Measurements from ENCODE around the gene OR2D2. TPM values are rescaled to one million over a fixed set of nuclear protein-coding genes. Genes with fewer than 3 reads are reported as not detected.
"Not testable (repeated sequence)": the region's sequence is repeated elsewhere in the genome, so short reads cannot be mapped to it uniquely, and the experiment has no call there.

OR2D2 gene
- total and polyA plus RNA-seq, 2 experiments from 2014 or later = 0.24 TPM

- TF ChIP-seq CTCF (conservative IDR thresholded peaks at IDR 0.05; ENCODE audit: low read depth in 2 of 2) (no peak), POLR2AphosphoS5 (IDR thresholded peaks at IDR 0.05; ENCODE audit: low read depth) (no peak)
Measured at GRCh38 chr11:6889835-6890234, 2.5 kb downstream of the OR2D2 start (continued).

GRCh38 chr11:6888830-6889229 lies 3.5 kb downstream of the OR2D2 start:
- Histone ChIP-seq H2AFZ (no peak overlapping the region), H3F3A (replicated peaks; ENCODE audit: low read depth) (no peaks in the 10 kb centered on the region), H3K4me2 (no peak overlapping the region), H3K9me2 (ENCODE audit: insufficient read depth) (no peaks in the 10 kb centered on the region), H3K4me3 (no peak overlapping the region), H3K4me1 (ENCODE audit: insufficient read depth) (peaks cover 2% of the 10 kb centered on the region; the same call in 1 of the 2 replicates), H3K79me2 (replicated peaks; ENCODE audit: insufficient read depth) (no peaks in the 10 kb centered on the region), H3K27ac (ENCODE audit: low read depth) (no peak overlapping the region), H3K27me3 (ENCODE audit: insufficient read depth) (no peaks in the 10 kb centered on the region), H3K36me3 (ENCODE audit: insufficient read depth) (no peaks in the 10 kb centered on the region), H4K20me1 (replicated peaks; ENCODE audit: insufficient read depth) (no peaks in the 10 kb centered on the region)
- Mint-ChIP-seq H3K27me3 (ENCODE audit: insufficient read depth, low read depth, poor library complexity) (no peaks in the 10 kb centered on the region), H3K36me3 (ENCODE audit: low read depth) (no peaks in the 10 kb centered on the region), H3K4me1 (no peaks in the 10 kb centered on the region), H3K4me3 (no peak overlapping the region), H3K27ac (no peak overlapping the region), H3K9me3 (no peaks in the 10 kb centered on the region; the same call in 1 of the 3 replicates)
- no peak for TF ChIP-seq CTCF (conservative IDR thresholded peaks at IDR 0.05; ENCODE audit: low read depth in 2 of 2)
- TF ChIP-seq EZH2 (IDR thresholded peaks at IDR 0.05; ENCODE audit: low read depth, unreplicated experiment) = no peak
- TF ChIP-seq EZH2phosphoT487 (IDR thresholded peaks at IDR 0.05; ENCODE audit: unreplicated experiment) = no peak
- no peak for DNase-seq (ENCODE audit: low spot score)
- no peak for ATAC-seq

- H3K27me3 Mint-ChIP-seq (ENCODE audit: insufficient read depth, low read depth, poor library complexity); H3K27ac Mint-ChIP-seq; H3K79me2 ChIP-seq (replicated peaks; ENCODE audit: insufficient read depth); ATAC-seq; H4K20me1 ChIP-seq (replicated peaks; ENCODE audit: insufficient read depth); H3K27me3 ChIP-seq (ENCODE audit: insufficient read depth); H2AFZ ChIP-seq; H3K9me3 Mint-ChIP-seq; H3K36me3 ChIP-seq (ENCODE audit: insufficient read depth); DNase-seq (ENCODE audit: low spot score); H3K36me3 Mint-ChIP-seq (ENCODE audit: low read depth); H3K4me3 ChIP-seq; H3K4me2 ChIP-seq; H3K9me2 ChIP-seq (ENCODE audit: insufficient read depth); H3K4me3 Mint-ChIP-seq; H3K27ac ChIP-seq (ENCODE audit: low read depth); H3F3A ChIP-seq (replicated peaks; ENCODE audit: low read depth); H3K4me1 ChIP-seq (ENCODE audit: insufficient read depth); H3K4me1 Mint-ChIP-seq: not testable (repeated sequence)
Measured at GRCh38 chr11:6887711-6888110, 4.6 kb downstream of the OR2D2 start.

- Mint-ChIP-seq H3K27ac (no peak overlapping the region), H3K9me3 (no peaks in the 10 kb centered on the region; the same call in 1 of the 3 replicates), H3K4me1 (no peaks in the 10 kb centered on the region), H3K27me3 (ENCODE audit: insufficient read depth, low read depth, poor library complexity) (no peaks in the 10 kb centered on the region), H3K36me3 (ENCODE audit: low read depth) (no peaks in the 10 kb centered on the region), H3K4me3 (no peak overlapping the region)
- Histone ChIP-seq H3K79me2 (replicated peaks; ENCODE audit: insufficient read depth) (no peaks in the 10 kb centered on the region), H4K20me1 (replicated peaks; ENCODE audit: insufficient read depth) (no peaks in the 10 kb centered on the region), H3K9me2 (ENCODE audit: insufficient read depth) (no peaks in the 10 kb centered on the region), H3K4me1 (ENCODE audit: insufficient read depth) (peaks cover 4% of the 10 kb centered on the region; the same call in 1 of the 2 replicates), H3K36me3 (ENCODE audit: insufficient read depth) (no peaks in the 10 kb centered on the region), H3K27me3 (ENCODE audit: insufficient read depth) (no peaks in the 10 kb centered on the region), H2AFZ (no peak overlapping the region), H3K27ac (ENCODE audit: low read depth) (no peak overlapping the region), H3K4me2 (no peak overlapping the region), H3K4me3 (no peak overlapping the region), H3F3A (replicated peaks; ENCODE audit: low read depth) (no peaks in the 10 kb centered on the region)
- no peak for ATAC-seq
- no peak for DNase-seq (ENCODE audit: low spot score)
- TF ChIP-seq EZH2 (IDR thresholded peaks at IDR 0.05; ENCODE audit: low read depth, unreplicated experiment) (no peak), STAT1 (IDR thresholded peaks at IDR 0.05; ENCODE audit: unreplicated experiment) (no peak), ZNF331 (CRISPR knock-in tag; IDR thresholded peaks at IDR 0.05; ENCODE audit: low read depth) (no peak), REST (IDR thresholded peaks at IDR 0.05; ENCODE audit: unreplicated experiment) (no peak), NANOG (IDR thresholded peaks at IDR 0.05; ENCODE audit: borderline replicate concordance) (no peak)
Measured at GRCh38 chr11:6882751-6883150, 9.5 kb downstream of the OR2D2 start.
